HEK293T (cell line): ENCODE measurements around the gene HEBP2.

Experiments
- CTCF ChIA-PET: fragments of 350-600 bp; formaldehyde crosslinking; extraction: SDS; loops from one replicate; lab custom pipeline; 2021; ENCODE audit warnings: antibody characterized with exemption, inconsistent platforms; lab: Yijun Ruan, JAX
- POLR2A ChIA-PET: fragments of 350-600 bp; formaldehyde crosslinking; extraction: SDS; loops from one replicate; lab custom pipeline; 2020; ENCODE audit warnings: antibody characterized with exemption, inconsistent platforms; lab: Yijun Ruan, JAX
- DNase-seq: peaks from one replicate; pipeline ENCODE4 v3.0.0; 2012; ENCODE audit warnings: mixed read lengths; ENCODE audit errors: extremely low spot score
- ARNT ChIP-seq: fragments of 450-650 bp; IDR thresholded peaks from 2 replicates; pipeline ENCODE4 v1.6.1; 2017; ENCODE audit warnings: mild to moderate bottlenecking
- BHLHE40 ChIP-seq: fragments of 450-650 bp; IDR thresholded peaks from 2 replicates; pipeline ENCODE4 v1.6.1; 2016; ENCODE audit warnings: mild to moderate bottlenecking, moderate library complexity, borderline replicate concordance
- CTBP1 ChIP-seq: fragments of 450-650 bp; IDR thresholded peaks from 2 replicates; pipeline ENCODE4 v1.6.1; 2016; ENCODE audit warnings: borderline replicate concordance
- ELF4 ChIP-seq: fragments of 450-650 bp; IDR thresholded peaks from 2 replicates; pipeline ENCODE4 v1.6.1; 2017; ENCODE audit warnings: antibody characterized with exemption
- FOXA1 ChIP-seq: fragments of 450-650 bp; IDR thresholded peaks from 2 replicates; pipeline ENCODE4 v1.6.1; 2016; ENCODE audit warnings: mild to moderate bottlenecking
- FOXK2 ChIP-seq: fragments of 450-650 bp; IDR thresholded peaks from 2 replicates; pipeline ENCODE4 v1.6.1; 2016; ENCODE audit warnings: mild to moderate bottlenecking
- FOXM1 ChIP-seq: fragments of 450-650 bp; IDR thresholded peaks from 2 replicates; pipeline ENCODE4 v1.6.1; 2017; ENCODE audit warnings: mild to moderate bottlenecking, borderline replicate concordance
- HDGF ChIP-seq: fragments of 450-650 bp; IDR thresholded peaks from 2 replicates; pipeline ENCODE4 v1.6.1; 2017; ENCODE audit warnings: antibody characterized with exemption, borderline replicate concordance
- L3MBTL2 ChIP-seq: fragments of 450-650 bp; conservative IDR thresholded peaks from 2 replicates; pipeline ENCODE4 v1.6.1; 2016; ENCODE audit warnings: mild to moderate bottlenecking
- LEF1 ChIP-seq: fragments of 450-650 bp; IDR thresholded peaks from 2 replicates; pipeline ENCODE4 v1.6.1; 2017; ENCODE audit warnings: mild to moderate bottlenecking, borderline replicate concordance
- NFRKB ChIP-seq: fragments of 450-650 bp; IDR thresholded peaks from 2 replicates; pipeline ENCODE4 v1.6.1; 2016; ENCODE audit warnings: mild to moderate bottlenecking, moderate library complexity
- SP1 ChIP-seq: fragments of 450-650 bp; IDR thresholded peaks from 2 replicates; pipeline ENCODE4 v1.6.1; 2017
- SUZ12 ChIP-seq: fragments of 450-650 bp; IDR thresholded peaks from 2 replicates; pipeline ENCODE4 v1.6.1; 2016; ENCODE audit warnings: mild to moderate bottlenecking
- TARDBP ChIP-seq: fragments of 450-650 bp; IDR thresholded peaks from 2 replicates; pipeline ENCODE4 v1.6.1; 2016
- ZNF384 ChIP-seq: fragments of 450-650 bp; IDR thresholded peaks from 2 replicates; pipeline ENCODE4 v1.6.1; 2016
- TF ChIP-seq, protein P1 (sequence below): fragments of 450-650 bp; IDR thresholded peaks from 2 replicates; pipeline ENCODE4 v1.6.1; 2016

The HEBP2 gene

DNA sequence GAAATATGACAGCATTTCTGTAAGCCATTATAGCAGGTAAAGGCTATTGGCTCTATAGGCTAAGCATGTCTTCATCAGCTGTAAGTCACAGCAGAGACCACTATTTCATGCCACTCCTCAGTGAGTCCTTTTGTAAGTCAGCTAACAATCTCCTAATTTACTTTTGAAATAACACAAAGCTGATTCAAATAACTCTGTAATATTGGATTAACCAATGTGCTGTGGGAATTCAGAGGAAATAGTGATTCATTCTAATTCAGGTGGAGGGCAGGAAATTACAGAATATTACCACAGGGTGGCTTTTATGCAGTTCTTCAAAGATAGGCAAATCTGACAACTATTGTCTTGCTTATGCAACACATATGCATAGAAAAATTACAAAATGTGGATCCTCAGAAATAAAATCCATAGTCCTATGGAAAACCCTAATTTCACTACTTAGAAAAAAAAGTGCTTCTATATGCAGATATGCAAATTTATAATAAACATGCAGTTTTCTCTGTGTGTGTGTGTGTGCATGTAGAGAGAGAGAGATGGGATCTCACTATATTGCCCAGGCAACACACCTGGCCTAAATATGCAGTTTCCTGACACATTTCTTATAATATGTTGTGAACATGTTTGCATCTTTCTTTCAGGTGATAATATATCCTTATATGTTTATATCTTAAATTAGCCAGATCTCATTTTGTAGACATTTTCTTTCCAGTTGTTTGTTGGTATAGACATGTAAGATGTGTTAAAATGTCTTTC is 31.1 kb upstream of the HEBP2 start:
- POLR2A ChIA-PET = interaction anchor here (0.8 kb wide), 1 partner anchor 209 kb away, joined by 3 read pairs; no protein-coding TSS in a partner anchor
- no peak for DNase-seq
- TF ChIP-seq FOXA1 (no peak), BHLHE40 (no peak), NFRKB (no peak), SUZ12 (no peak), CTBP1 (no peak), FOXK2 (no peak), SP1 (no peak)
- CTCF ChIA-PET = interaction anchor here (0.7 kb wide), 2 partner anchors 137 to 1020 kb away, joined by 3 read pairs; no protein-coding TSS in a partner anchor

DNA sequence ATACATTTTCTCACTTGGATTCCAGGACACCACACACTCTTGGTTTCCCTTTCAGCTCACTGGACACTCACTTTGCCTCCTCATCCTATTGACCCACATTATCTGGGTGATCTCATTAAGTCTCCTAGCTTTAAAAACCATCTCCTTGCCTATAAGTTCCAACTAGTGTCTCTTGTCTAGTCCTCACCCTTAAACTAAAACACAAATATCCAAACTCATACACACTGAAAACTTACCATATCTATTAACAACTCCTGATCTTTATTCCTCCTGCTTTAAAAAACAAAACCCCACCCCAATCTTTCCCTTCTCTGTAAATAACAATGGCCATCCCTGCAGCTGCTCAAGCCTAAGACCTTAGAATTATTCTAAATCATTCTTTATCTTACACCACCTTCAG is 29.8 kb upstream of the HEBP2 start:
- POLR2A ChIA-PET = no interaction called here
- CTCF ChIA-PET = no interaction called here
- DNase-seq = no peak
- TF ChIP-seq BHLHE40 (no peak), SP1 (no peak), FOXK2 (no peak), FOXM1 (no peak), ELF4 (no peak), ARNT (no peak), LEF1 (no peak), FOXA1 (no peak), TARDBP (no peak), SUZ12 (no peak), L3MBTL2 (no peak), ZNF384 (no peak), CTBP1 (no peak), HDGF (no peak), NFRKB (no peak)
- TF ChIP-seq, protein P1, sequence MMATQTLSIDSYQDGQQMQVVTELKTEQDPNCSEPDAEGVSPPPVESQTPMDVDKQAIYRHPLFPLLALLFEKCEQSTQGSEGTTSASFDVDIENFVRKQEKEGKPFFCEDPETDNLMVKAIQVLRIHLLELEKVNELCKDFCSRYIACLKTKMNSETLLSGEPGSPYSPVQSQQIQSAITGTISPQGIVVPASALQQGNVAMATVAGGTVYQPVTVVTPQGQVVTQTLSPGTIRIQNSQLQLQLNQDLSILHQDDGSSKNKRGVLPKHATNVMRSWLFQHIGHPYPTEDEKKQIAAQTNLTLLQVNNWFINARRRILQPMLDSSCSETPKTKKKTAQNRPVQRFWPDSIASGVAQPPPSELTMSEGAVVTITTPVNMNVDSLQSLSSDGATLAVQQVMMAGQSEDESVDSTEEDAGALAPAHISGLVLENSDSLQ = no peak

DNA sequence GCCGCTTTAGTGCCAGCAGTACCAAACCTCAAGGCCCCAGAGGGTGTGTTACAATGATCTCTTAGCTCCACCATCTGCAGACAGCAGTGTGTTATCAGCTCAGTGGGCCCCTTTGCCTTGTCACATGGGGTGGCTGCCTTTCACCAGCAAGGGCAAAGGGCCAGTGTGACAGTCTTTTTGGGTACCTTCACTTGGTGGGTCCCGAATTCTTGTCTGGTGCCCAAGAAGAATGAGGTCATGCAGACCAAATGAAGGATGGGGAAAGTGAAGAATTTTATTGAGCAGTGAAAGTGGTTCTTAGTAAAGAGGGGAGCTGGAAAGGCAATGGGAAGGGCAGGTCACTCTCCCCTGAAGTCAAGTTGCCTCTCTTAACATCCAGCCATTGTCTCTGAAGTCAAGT is 29.2 kb upstream of the HEBP2 start:
- CTCF ChIA-PET = no interaction called here

DNA sequence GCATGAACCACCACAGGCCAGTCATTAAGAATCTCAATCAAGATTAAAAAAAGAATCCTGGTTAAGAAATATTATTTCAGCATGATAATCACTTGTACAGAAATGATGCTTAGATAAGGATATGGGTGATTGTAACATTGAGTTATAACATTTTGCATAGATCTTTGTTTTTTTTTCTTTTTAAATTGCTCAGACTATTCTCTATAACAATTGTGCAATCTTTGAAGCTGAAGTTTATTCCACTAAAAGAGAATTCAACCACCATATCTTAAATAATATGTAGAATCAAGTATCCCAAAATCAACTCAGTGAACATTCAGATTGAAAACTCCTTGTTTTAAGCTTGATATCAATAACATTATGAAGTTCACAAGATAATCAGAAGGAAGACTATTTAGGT is 27.0 kb upstream of the HEBP2 start:
- no peak for DNase-seq
- ChIA-PET POLR2A (no interaction called here), CTCF (no interaction called here)
- TF ChIP-seq FOXK2 = no peak
- no peak for TF ChIP-seq ARNT
- no peak for TF ChIP-seq BHLHE40
- no peak for TF ChIP-seq CTBP1
- no peak for TF ChIP-seq SP1
- no peak for TF ChIP-seq HDGF
- TF ChIP-seq SUZ12 = no peak
- no peak for TF ChIP-seq NFRKB
- no peak for TF ChIP-seq ELF4
- TF ChIP-seq TARDBP = no peak
- TF ChIP-seq L3MBTL2 = no peak
- TF ChIP-seq ZNF384 = no peak
- TF ChIP-seq FOXA1 = no peak
- TF ChIP-seq FOXM1 = no peak
- TF ChIP-seq LEF1 = no peak
- TF ChIP-seq, protein P1 = no peak

More for the DNA sequence above, 29.2 kb upstream of the HEBP2 start:
- TF ChIP-seq FOXK2 (no peak), ELF4 (no peak), TARDBP (no peak), SUZ12 (no peak), BHLHE40 (no peak), ZNF384 (no peak), FOXM1 (no peak), L3MBTL2 (no peak), ARNT (no peak)
- no peak for DNase-seq
- POLR2A ChIA-PET = no interaction called here

DNA sequence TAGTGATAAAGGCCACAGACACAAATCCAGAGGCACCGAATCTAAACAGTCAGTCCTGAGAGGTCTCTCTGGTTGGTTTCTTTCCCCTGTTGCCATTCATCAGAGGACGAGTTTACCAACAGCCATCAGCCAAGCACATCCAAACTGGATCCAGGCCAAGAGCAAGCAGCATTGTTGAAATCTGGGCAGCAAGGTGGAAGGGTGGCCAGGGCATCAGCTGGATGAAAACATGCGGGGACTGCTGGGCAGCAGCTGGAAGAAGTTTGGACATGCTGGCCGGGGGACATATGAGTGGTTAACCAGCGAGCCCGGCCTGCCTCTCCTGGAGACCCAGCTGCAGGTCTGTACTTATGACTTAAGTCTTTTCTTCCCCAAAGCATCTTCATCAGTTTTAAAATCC is 26.2 kb upstream of the HEBP2 start, which contains the start of gene SMIM28:
TSS of gene SMIM28 (plus strand) at position 62 of the 400 bp plus-strand sequence. CDS start at position 230, 168 bp downstream.
- POLR2A ChIA-PET = no interaction called here
- CTCF ChIA-PET = no interaction called here
- DNase-seq = no peak
- TF ChIP-seq TARDBP (no peak), ZNF384 (no peak), ARNT (no peak), ELF4 (no peak), NFRKB (no peak), SUZ12 (no peak), FOXM1 (no peak), FOXA1 (no peak), BHLHE40 (no peak), HDGF (no peak), SP1 (no peak), CTBP1 (no peak), L3MBTL2 (no peak), LEF1 (no peak)
- TF ChIP-seq, protein P1 = no peak

DNA sequence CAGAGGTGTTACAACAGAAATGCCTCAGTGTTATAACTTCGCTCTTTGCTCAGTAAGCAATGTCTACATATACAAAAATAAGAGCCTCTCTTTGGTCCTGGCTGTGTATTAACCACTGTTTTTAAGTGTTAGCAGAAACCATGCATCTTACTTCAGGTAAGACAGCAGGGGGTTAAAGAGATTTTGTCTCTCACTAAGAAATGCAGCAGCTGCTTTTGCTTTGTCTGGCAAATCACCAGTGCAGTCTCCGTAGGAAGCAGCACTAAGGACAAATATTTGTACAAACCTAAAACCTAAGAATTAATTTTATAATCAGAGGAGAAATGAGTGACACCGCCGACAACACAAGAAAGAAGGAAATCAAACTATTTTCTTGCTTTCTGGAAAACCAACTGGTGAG is 25.6 kb upstream of the HEBP2 start:
- no peak for DNase-seq
- TF ChIP-seq BHLHE40 (no peak), NFRKB (no peak), ELF4 (no peak), CTBP1 (no peak), SUZ12 (no peak), ZNF384 (no peak), L3MBTL2 (no peak), FOXM1 (no peak), TARDBP (no peak), HDGF (no peak)
- TF ChIP-seq, protein P1 = no peak
- ChIA-PET POLR2A (no interaction called here), CTCF (no interaction called here)
